ENCODE measurements around the gene DLGAP4.

Gene DLGAP4

DNA sequence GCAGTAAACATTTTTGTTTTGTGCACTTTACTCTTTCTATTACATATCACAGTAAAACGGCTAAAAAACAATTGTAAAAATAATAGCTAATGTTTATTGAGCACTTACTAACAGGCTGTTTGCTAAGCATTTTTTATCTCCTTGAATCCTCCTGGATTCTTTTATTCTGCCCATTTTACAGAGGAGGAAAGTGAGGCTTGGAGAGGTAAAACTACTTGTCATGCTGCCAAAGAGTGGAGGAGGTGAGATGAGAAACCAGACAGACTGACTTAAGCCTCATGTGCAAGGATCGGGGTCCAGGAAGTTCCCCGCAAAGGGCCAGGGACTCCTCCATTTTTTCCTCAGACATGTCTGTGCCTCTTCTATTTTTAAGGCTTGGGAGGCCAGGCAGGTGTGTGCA is 63.6 kb downstream of the DLGAP4 start:
- TF ChIP-seq, protein P1, sequence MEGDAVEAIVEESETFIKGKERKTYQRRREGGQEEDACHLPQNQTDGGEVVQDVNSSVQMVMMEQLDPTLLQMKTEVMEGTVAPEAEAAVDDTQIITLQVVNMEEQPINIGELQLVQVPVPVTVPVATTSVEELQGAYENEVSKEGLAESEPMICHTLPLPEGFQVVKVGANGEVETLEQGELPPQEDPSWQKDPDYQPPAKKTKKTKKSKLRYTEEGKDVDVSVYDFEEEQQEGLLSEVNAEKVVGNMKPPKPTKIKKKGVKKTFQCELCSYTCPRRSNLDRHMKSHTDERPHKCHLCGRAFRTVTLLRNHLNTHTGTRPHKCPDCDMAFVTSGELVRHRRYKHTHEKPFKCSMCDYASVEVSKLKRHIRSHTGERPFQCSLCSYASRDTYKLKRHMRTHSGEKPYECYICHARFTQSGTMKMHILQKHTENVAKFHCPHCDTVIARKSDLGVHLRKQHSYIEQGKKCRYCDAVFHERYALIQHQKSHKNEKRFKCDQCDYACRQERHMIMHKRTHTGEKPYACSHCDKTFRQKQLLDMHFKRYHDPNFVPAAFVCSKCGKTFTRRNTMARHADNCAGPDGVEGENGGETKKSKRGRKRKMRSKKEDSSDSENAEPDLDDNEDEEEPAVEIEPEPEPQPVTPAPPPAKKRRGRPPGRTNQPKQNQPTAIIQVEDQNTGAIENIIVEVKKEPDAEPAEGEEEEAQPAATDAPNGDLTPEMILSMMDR (IDR thresholded peaks at IDR 0.05; ENCODE audit: low read depth, low read length), result no peak
- H3K4me3 ChIP-seq (ENCODE audit: low read depth, low read length), result no peak overlapping the region

- H3K4me3 ChIP-seq (ENCODE audit: low read depth, low read length), result no peak overlapping the region
- TF ChIP-seq, protein P1 (IDR thresholded peaks at IDR 0.05; ENCODE audit: low read depth, low read length), result no peak
Observed at GRCh38 chr20:36370991-36371790, 65.1 kb downstream of the DLGAP4 start.

DNA sequence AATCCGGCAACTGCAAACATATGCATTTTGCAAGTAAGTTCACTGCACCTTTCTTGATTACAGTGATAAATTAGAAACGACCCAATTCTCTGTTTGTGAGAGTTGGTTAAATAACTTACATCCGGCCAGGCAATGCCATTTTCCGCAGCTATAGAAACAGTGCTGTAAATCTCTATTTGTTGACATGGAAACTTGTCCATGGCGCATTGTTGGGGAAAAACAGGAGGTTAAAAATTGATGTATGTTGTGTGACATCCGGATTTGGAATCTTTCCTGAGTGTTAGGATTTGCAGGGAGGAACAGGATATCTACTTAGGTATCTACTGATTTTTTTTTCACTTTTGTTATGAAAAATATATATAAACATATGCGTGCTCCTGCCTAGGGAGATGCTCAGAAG is 66.5 kb downstream of the DLGAP4 start:
- no peak overlapping the region for H3K4me3 ChIP-seq (ENCODE audit: low read depth, low read length)
- TF ChIP-seq, protein P1 (IDR thresholded peaks at IDR 0.05; ENCODE audit: low read depth, low read length), result no peak

GRCh38 chr20:36373089-36373488 is 67.0 kb downstream of the DLGAP4 start:
- TF ChIP-seq, protein P1 (IDR thresholded peaks at IDR 0.05; ENCODE audit: low read depth, low read length), result no peak
- no peak overlapping the region for H3K4me3 ChIP-seq (ENCODE audit: low read depth, low read length)

GRCh38 chr20:36374995-36375394 is 68.9 kb downstream of the DLGAP4 start:
- TF ChIP-seq, protein P1 (IDR thresholded peaks at IDR 0.05; ENCODE audit: low read depth, low read length), result no peak
- H3K4me3 ChIP-seq (ENCODE audit: low read depth, low read length), result no peak overlapping the region

- no peak overlapping the region for H3K4me3 ChIP-seq (ENCODE audit: low read depth, low read length)
- TF ChIP-seq, protein P1 (IDR thresholded peaks at IDR 0.05; ENCODE audit: low read depth, low read length), result no peak
Observed at GRCh38 chr20:36377348-36378326, 71.5 kb downstream of the DLGAP4 start.

Measured in WI38 (cell line).